ENCODE results near the gene JAZF1. TPM values are rescaled to one million over a fixed set of nuclear protein-coding genes. Genes with fewer than 3 reads are reported as not detected.

Gene JAZF1
- total and polyA plus RNA-seq, 2 of the 4 experiments (the other 2 are of a cell fraction): 8.4 to 10.5 TPM

GRCh38 chr7:27834179-27834921 is 346.2 kb downstream of the JAZF1 start:
- ATAC-seq (ENCODE audit: low read depth) (no peak), DNase-seq (no peak)
- H3K9me1 ChIP-seq (ENCODE audit: insufficient read depth, low read length): peaks cover 13% of the 10 kb centered on the region; the same call in 1 of the 2 replicates
- no peak overlapping the region for H3K4me3 ChIP-seq (ENCODE audit: insufficient read depth, low read depth, low read length)
- H4K5ac ChIP-seq (ENCODE audit: low read depth, low read length): no peak overlapping the region
- no peak overlapping the region for H2AFZ ChIP-seq (replicated peaks; ENCODE audit: low read length, poor library complexity)
- H3K4me2 ChIP-seq (ENCODE audit: low read depth, low read length): no peak overlapping the region
- intact Hi-C loops (cut with micrococcal nuclease): no loop called here
- no peak overlapping the region for H3K9ac ChIP-seq (ENCODE audit: low read depth, low read length)
- in situ Hi-C loops (cut with MboI; ENCODE audit: low sequenced_read_pairs): no loop called here
- no peak overlapping the region for H4K8ac ChIP-seq (ENCODE audit: low read depth in 2 of 2, low read length in 2 of 2)
- BruUV-seq (replicated peaks): no TSS peak
- ChIA-PET CTCF (no interaction called here), POLR2A (ENCODE audit: unreplicated experiment) (no interaction called here)
- no peak overlapping the region for H3K4ac ChIP-seq (ENCODE audit: low read depth, low read length)
- no peak overlapping the region for H2BK120ac ChIP-seq (ENCODE audit: low read depth, low read length)
- H3K56ac ChIP-seq (ENCODE audit: extremely low read depth, insufficient read depth, low read length): no peak overlapping the region
- no peaks in the 10 kb centered on the region for H3K9me3 ChIP-seq (ENCODE audit: control insufficient read depth, insufficient read depth, low read length)
- no peak overlapping the region for H4K91ac ChIP-seq (ENCODE audit: insufficient read depth, low read depth, low read length)
- TF ChIP-seq ELK1 (IDR thresholded peaks at IDR 0.05; ENCODE audit: borderline replicate concordance, low read depth, low read length): no peak
- TF ChIP-seq RCOR1 (IDR thresholded peaks at IDR 0.05; ENCODE audit: insufficient replicate concordance, low read length): no peak
- TF ChIP-seq POLR2A (IDR thresholded peaks at IDR 0.05; ENCODE audit: low read depth, low read length): no peak
- no peak for TF ChIP-seq MAZ (IDR thresholded peaks at IDR 0.05; ENCODE audit: borderline replicate concordance, low read depth, low read length)
- no peak for TF ChIP-seq NFE2L2 (IDR thresholded peaks at IDR 0.05; ENCODE audit: low read depth, low read length)
- TF ChIP-seq CTCF (conservative IDR thresholded peaks at IDR 0.05; ENCODE audit: low read depth, low read length): no peak
- no peak for TF ChIP-seq CEBPB (IDR thresholded peaks at IDR 0.05; ENCODE audit: low read depth, low read length)
- TF ChIP-seq USF2 (IDR thresholded peaks at IDR 0.05; ENCODE audit: low read depth, low read length): no peak
- TF ChIP-seq BHLHE40 (IDR thresholded peaks at IDR 0.05; ENCODE audit: low read depth, low read length): no peak
- no peak for TF ChIP-seq RAD21 (IDR thresholded peaks at IDR 0.05; ENCODE audit: low read length)
- no peak for TF ChIP-seq MAFK (IDR thresholded peaks at IDR 0.05; ENCODE audit: low read depth, low read length)
- TF ChIP-seq SMC3 (IDR thresholded peaks at IDR 0.05; ENCODE audit: low read depth, low read length): no peak
- TF ChIP-seq FOS (IDR thresholded peaks at IDR 0.05; ENCODE audit: low read depth, low read length): no peak
- no peak for TF ChIP-seq MXI1 (IDR thresholded peaks at IDR 0.05; ENCODE audit: borderline replicate concordance, low read depth, low read length)
- TF ChIP-seq RFX5 (IDR thresholded peaks at IDR 0.05; ENCODE audit: low read depth, low read length): no peak
- no peak for TF ChIP-seq CHD1 (IDR thresholded peaks at IDR 0.05; ENCODE audit: low read depth, low read length)
- H3K27ac ChIP-seq (ENCODE audit: insufficient read depth, low read length): no peak overlapping the region
- no peak overlapping the region for H2BK20ac ChIP-seq (ENCODE audit: low read depth, low read length)
- H2AK9ac ChIP-seq (replicated peaks; ENCODE audit: low read depth, low read length, poor library complexity): peak overlapping the region; percentile 52
- H3K27me3 ChIP-seq (ENCODE audit: control insufficient read depth, insufficient read depth, low read length): no peaks in the 10 kb centered on the region
- peaks cover 23% of the 10 kb centered on the region for H3K36me3 ChIP-seq (ENCODE audit: control insufficient read depth, insufficient read depth, low read length)
- no peak overlapping the region for H3K18ac ChIP-seq (ENCODE audit: low read depth, low read length)
- H2BK5ac ChIP-seq (ENCODE audit: low read depth, low read length, poor library complexity, severe bottlenecking): no peak overlapping the region
- H4K20me1 ChIP-seq (ENCODE audit: insufficient read depth, low read length): no peaks in the 10 kb centered on the region; the same call in 1 of the 2 replicates
- no peak overlapping the region for H2AK5ac ChIP-seq (ENCODE audit: low read depth, low read length)
- no peak overlapping the region for H3K14ac ChIP-seq (replicated peaks; ENCODE audit: low read depth, low read length)
- peaks cover 0 to 9% of the 10 kb centered on the region in 2 experiments; a peak in 1 of 4 replicates for H3K79me1 ChIP-seq (ENCODE audit: low read depth in 1 of 2, low read length in 2 of 2)
- dilution Hi-C loops (cut with HindIII; ENCODE audit: low sequenced_read_pairs, unreplicated experiment): no loop called here
- WGBS, 2 experiments (ENCODE audit: extremely low coverage in 2 of 2, insufficient read length in 1 of 2): 90% methylated on average over 3 of the region's 7 CpGs; no CpG with 5 or more reads in 1 of the 2 experiments
- no peak overlapping the region for H3K23ac ChIP-seq (ENCODE audit: low read depth, low read length)
- H3K4me1 ChIP-seq (ENCODE audit: control insufficient read depth, insufficient read depth, low read length): no peaks in the 10 kb centered on the region
- no peak overlapping the region for H2BK15ac ChIP-seq (ENCODE audit: low read depth, low read length)

Data from IMR-90 (cell line).